ENCODE measurements around the gene CYP4F3.
"Not testable (repeated sequence)": the region's sequence is repeated elsewhere in the genome, so short reads cannot be mapped to it uniquely, and the experiment has no call there.

CYP4F3 gene

GRCh38 chr19:15640294-15640903 is at the start of gene CYP4F3:
CYP4F3 (plus strand) TSS chr19:15640897; CDS start chr19:15641416, 519 bp downstream.
- DNase-seq, result peak; percentile 14

- no peak for DNase-seq
These were observed 48.9 kb upstream of the CYP4F3 start for GRCh38 chr19:15591796-15592195.

GRCh38 chr19:15592506-15592905 is 48.2 kb upstream of the CYP4F3 start:
- not testable (repeated sequence) for DNase-seq

GRCh38 chr19:15593766-15594165 is 46.9 kb upstream of the CYP4F3 start:
- DNase-seq, result not testable (repeated sequence)

- DNase-seq, result no peak
These were observed 45.6 kb upstream of the CYP4F3 start for GRCh38 chr19:15595069-15595468.

GRCh38 chr19:15607978-15608925 is 32.4 kb upstream of the CYP4F3 start:
- DNase-seq, result not testable (repeated sequence)

- no peak for DNase-seq
These were observed 31.4 kb upstream of the CYP4F3 start for GRCh38 chr19:15609261-15609660.

- no peak for DNase-seq
These were observed 28.4 kb upstream of the CYP4F3 start for GRCh38 chr19:15612342-15612741.

GRCh38 chr19:15613338-15613737 is 27.4 kb upstream of the CYP4F3 start:
- no peak for DNase-seq

GRCh38 chr19:15614507-15615379 is 26.0 kb upstream of the CYP4F3 start, which contains the start of gene CYP4F8:
CYP4F8 (plus strand) TSS chr19:15615218; CDS start chr19:15615617, 399 bp downstream.
- no peak for DNase-seq

GRCh38 chr19:15615526-15615925 is 25.2 kb upstream of the CYP4F3 start:
- DNase-seq, result no peak

GRCh38 chr19:15616183-15616582 is 24.5 kb upstream of the CYP4F3 start:
- DNase-seq, result no peak

GRCh38 chr19:15616627-15617270 is 23.9 kb upstream of the CYP4F3 start:
- no peak for DNase-seq

GRCh38 chr19:15618321-15618720 is 22.4 kb upstream of the CYP4F3 start:
- DNase-seq, result no peak

GRCh38 chr19:15621801-15622200 is 18.9 kb upstream of the CYP4F3 start:
- DNase-seq, result no peak

GRCh38 chr19:15622991-15623390 is 17.7 kb upstream of the CYP4F3 start:
- no peak for DNase-seq

- peak; percentile 5 for DNase-seq
These were observed 16.9 kb upstream of the CYP4F3 start for GRCh38 chr19:15623711-15624318.

- no peak for DNase-seq
These were observed 12.3 kb upstream of the CYP4F3 start for GRCh38 chr19:15628236-15629002.

GRCh38 chr19:15629003-15629880 is 11.5 kb upstream of the CYP4F3 start:
- peak; percentile 18 for DNase-seq

- no peak for DNase-seq
These were observed 8.9 kb upstream of the CYP4F3 start for GRCh38 chr19:15631817-15632216.

Measured in NCI-H226 (cell line).